UCSD-AML1 (cell line): ENCODE data around the gene FBF1.
A peak's percentile ranks its signal among the peaks of the same experiment; 100 is the strongest.

Experiments used
- DNase-seq: peaks from one replicate; lab custom pipeline; 2025; ENCODE audit not compliant: unreplicated experiment; lab: John Stamatoyannopoulos, UW

Gene FBF1

GRCh38 chr17:75950855-75951554, 10.2 kb upstream of the FBF1 start:
- no peak for DNase-seq

- no peak for DNase-seq
Measured at GRCh38 chr17:75950421-75950820, 9.6 kb upstream of the FBF1 start.

GRCh38 chr17:75945211-75945610, 4.4 kb upstream of the FBF1 start:
- DNase-seq, result no peak

- DNase-seq, result no peak
Measured at GRCh38 chr17:75943491-75943890, 2.6 kb upstream of the FBF1 start.

- DNase-seq, result no peak
Measured at GRCh38 chr17:75942473-75942872, 1.6 kb upstream of the FBF1 start.

GRCh38 chr17:75941442-75941819, 589 bp upstream of the FBF1 start:
- DNase-seq, result no peak

- DNase-seq, result no peak
Measured at GRCh38 chr17:75937652-75938051, 3.2 kb downstream of the FBF1 start.

GRCh38 chr17:75933808-75934207, 7.0 kb downstream of the FBF1 start:
- no peak for DNase-seq

- DNase-seq, result no peak
Measured at GRCh38 chr17:75932852-75933251, 8.0 kb downstream of the FBF1 start.

GRCh38 chr17:75931062-75931461, 9.8 kb downstream of the FBF1 start:
- DNase-seq, result no peak

GRCh38 chr17:75927286-75927922, 13.4 kb downstream of the FBF1 start:
- DNase-seq, result peak; percentile 32

GRCh38 chr17:75926456-75926855, 14.4 kb downstream of the FBF1 start:
- no peak for DNase-seq

- DNase-seq, result no peak
Measured at GRCh38 chr17:75925912-75926311, 14.9 kb downstream of the FBF1 start.

- DNase-seq, result no peak
Measured at GRCh38 chr17:75925103-75925502, 15.7 kb downstream of the FBF1 start.

GRCh38 chr17:75922963-75923874, 17.6 kb downstream of the FBF1 start:
- DNase-seq, result no peak

GRCh38 chr17:75922173-75922961, 18.5 kb downstream of the FBF1 start:
- DNase-seq, result no peak

GRCh38 chr17:75921596-75921995, 19.2 kb downstream of the FBF1 start:
- DNase-seq, result no peak

- no peak for DNase-seq
Measured at GRCh38 chr17:75920045-75920560, 20.7 kb downstream of the FBF1 start.

GRCh38 chr17:75919611-75920010, 21.2 kb downstream of the FBF1 start:
- no peak for DNase-seq

GRCh38 chr17:75917917-75918445, 22.9 kb downstream of the FBF1 start:
- DNase-seq, result no peak
